Activated T-helper 9 cell treated with anti-CD3 and anti-CD28 coated beads, Interleukin-2, amount 50 U/mL, for 16 hours (primary cell): ENCODE measurements around the gene JTB.

ENCODE experiments used
- DNase-seq: peaks from one replicate; pipeline ENCODE4 v3.0.0-alpha.2; 2020; ENCODE audit warnings: low read depth

The JTB gene

GRCh38 chr1:153932156-153933131, 45.0 kb downstream of the JTB start:
- DNase-seq = no peak

DNA sequence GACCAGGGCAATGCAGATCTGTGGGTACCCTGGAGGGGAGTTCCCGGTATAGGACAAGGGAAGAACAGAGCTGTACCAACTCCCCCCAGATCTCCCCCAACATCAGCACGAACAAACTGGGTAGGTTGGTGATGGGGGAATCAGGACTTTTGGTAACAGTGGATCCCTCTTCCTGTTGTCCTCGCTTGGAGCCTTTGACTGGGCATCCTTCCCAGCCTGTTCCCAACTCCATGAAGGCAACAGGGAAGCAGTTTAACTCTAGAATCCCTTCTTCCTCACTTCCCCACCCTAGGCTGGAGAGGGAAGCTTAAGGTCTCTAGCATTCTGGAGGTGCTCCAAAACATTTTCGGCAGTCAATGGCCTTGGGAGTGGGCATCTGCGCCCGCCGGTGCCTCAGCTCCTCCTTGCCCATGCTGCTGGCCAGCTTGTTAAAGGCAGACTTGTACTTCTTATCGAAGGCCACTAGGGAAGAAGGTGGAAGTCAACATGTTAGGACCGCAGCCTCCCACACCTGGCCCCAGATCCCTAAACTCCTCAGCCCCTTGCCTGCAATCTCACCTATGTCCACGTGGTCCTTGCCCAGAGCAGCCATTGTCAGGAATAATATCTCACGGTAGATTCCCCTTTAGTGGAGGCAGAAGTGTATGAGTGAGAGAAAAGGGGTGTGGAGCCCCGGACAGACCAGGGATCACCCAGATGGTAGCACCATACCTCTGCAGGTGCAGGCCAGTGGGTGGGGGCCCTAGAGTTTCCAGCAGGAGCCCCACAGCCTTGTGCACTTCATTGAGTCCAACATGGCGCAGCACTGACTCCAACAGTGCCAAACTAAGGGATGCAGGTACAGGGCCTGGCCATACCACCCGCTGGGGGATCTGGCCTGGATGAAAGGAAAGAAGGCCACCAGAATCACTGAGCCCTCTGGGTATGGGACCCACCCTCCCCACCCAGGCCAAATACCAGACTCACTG, 47.2 kb downstream of the JTB start:
- no peak for DNase-seq

GRCh38 chr1:153929426-153929825, 48.0 kb downstream of the JTB start:
- DNase-seq = no peak

GRCh38 chr1:153928791-153929341, 48.6 kb downstream of the JTB start:
- no peak for DNase-seq

GRCh38 chr1:153928245-153928644, 49.2 kb downstream of the JTB start:
- DNase-seq = no peak

- no peak for DNase-seq
Observed at GRCh38 chr1:153926405-153926804, 51.1 kb downstream of the JTB start.
